ENCODE measurements around the gene PAK1. TPM values are rescaled to one million over a fixed set of nuclear protein-coding genes. Genes with fewer than 3 reads are reported as not detected.

The PAK1 gene
- total and polyA plus RNA-seq, 9 of the 15 experiments (the other 6 are each of a cell fraction or from before 2014, with no cell fraction given): 0.52 to 11.7 (median 1.9) TPM

DNA sequence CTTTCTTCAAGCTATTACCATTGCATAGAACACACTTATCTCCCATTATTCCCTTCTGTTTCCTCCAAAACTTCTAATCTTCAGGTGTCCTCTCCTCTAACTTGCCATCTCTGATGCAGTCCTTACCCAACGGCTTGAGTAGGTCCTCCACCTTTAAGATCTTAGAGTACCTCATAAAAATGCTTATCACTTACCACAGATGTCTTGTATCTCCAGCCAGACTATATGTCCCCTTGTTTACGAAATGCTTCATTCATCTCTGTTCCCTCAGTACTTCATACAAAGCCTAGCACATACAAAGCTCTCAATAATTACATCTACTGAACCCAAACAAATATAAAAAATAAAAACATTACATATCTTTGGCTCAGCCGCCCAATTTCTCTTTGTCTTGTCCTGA, 49.2 kb downstream of the PAK1 start:
- in situ Hi-C loops (cut with MboI): no loop called here
- Histone ChIP-seq H3K36me3 (ENCODE audit: control insufficient read depth, insufficient read depth, low read length) (no peaks in the 10 kb centered on the region), H3K9ac (ENCODE audit: insufficient read depth in 1 of 2, low read depth in 2 of 2, low read length in 2 of 2) (no peak overlapping the region), H3K4me1 (replicated peaks in 1 of 2; ENCODE audit: control insufficient read depth in 2 of 2, insufficient read depth in 2 of 2, low read length in 2 of 2) (peaks cover 0 to 4% of the 10 kb centered on the region in 2 experiments; a peak in 2 of 5 replicates), H3K27ac (ENCODE audit: extremely low read depth, low read depth, low read length) (no peak overlapping the region), H3K79me2 (ENCODE audit: control insufficient read depth, insufficient read depth, low read length) (no peaks in the 10 kb centered on the region), H3K4me3 (no peak overlapping the region), H2AFZ (ENCODE audit: low read depth, low read length) (no peak overlapping the region), H3K4me2 (ENCODE audit: insufficient read depth, low read length) (no peak overlapping the region), H4K20me1 (replicated peaks; ENCODE audit: control insufficient read depth, insufficient read depth, low read length) (no peaks in the 10 kb centered on the region), H3K27me3 (ENCODE audit: control insufficient read depth in 2 of 2, insufficient read depth in 2 of 2, low read length in 2 of 2) (no peaks in the 10 kb centered on the region; a peak in 1 of 5 replicates), H3K9me3 (replicated peaks; ENCODE audit: control insufficient read depth, insufficient read depth, low read depth, low read length) (no peaks in the 10 kb centered on the region), H3K9me1 (ENCODE audit: control insufficient read depth, insufficient read depth, low read length) (no peaks in the 10 kb centered on the region)
- DNase-seq (ENCODE audit: extremely low read depth in 1 of 4, low spot score in 3 of 4) (peak; percentile 11 to 32 (median 21)), ATAC-seq (peak; percentile 79), FAIRE-seq (peak; percentile 46)
- WGBS (ENCODE audit: insufficient coverage, low coverage, missing lambda C conversion rate): 0% methylated on average over 3 of the region's 3 CpGs
- POLR2A ChIA-PET: interaction anchor here (0.9 kb wide), 1 partner anchor 16 kb away, joined by 3 read pairs; no protein-coding TSS in a partner anchor
- intact Hi-C loops (cut with micrococcal nuclease): loop anchor here (5.0 kb wide), 1 partner anchor 38 kb away; no protein-coding TSS in a partner anchor
- BruUV-seq (replicated peaks): no TSS peak
- CTCF ChIA-PET (ENCODE audit: low intra/inter-chr PET ratio): no interaction called here
- TF ChIP-seq SMAD3 (CRISPR knock-in tag; conservative IDR thresholded peaks at IDR 0.05) (no peak), BMI1 (IDR thresholded peaks at IDR 0.05; ENCODE audit: low read length) (no peak), TBP (optimal IDR thresholded peaks at IDR 0.05; ENCODE audit: low read depth, low read length) (no peak), CSDE1 (IDR thresholded peaks at IDR 0.05) (no peak), TAL1 (IDR thresholded peaks at IDR 0.05) (peak; percentile 81), TGIF2 (CRISPR knock-in tag; IDR thresholded peaks at IDR 0.05) (no peak), ZBTB17 (CRISPR knock-in tag; IDR thresholded peaks at IDR 0.05) (no peak), SRSF1 (IDR thresholded peaks at IDR 0.05; ENCODE audit: low read depth, low read length) (no peak), SRSF7 (optimal IDR thresholded peaks at IDR 0.05; ENCODE audit: low read depth, low read length) (no peak), ZNF778 (CRISPR knock-in tag; IDR thresholded peaks at IDR 0.05) (no peak), HMG20A (CRISPR knock-in tag; conservative IDR thresholded peaks at IDR 0.05) (no peak)
- TF ChIP-seq, protein P1, sequence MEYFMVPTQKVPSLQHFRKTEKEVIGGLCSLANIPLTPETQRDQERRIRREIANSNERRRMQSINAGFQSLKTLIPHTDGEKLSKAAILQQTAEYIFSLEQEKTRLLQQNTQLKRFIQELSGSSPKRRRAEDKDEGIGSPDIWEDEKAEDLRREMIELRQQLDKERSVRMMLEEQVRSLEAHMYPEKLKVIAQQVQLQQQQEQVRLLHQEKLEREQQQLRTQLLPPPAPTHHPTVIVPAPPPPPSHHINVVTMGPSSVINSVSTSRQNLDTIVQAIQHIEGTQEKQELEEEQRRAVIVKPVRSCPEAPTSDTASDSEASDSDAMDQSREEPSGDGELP (CRISPR knock-in tag; IDR thresholded peaks at IDR 0.05; ENCODE audit: borderline replicate concordance): no peak
- TF ChIP-seq, protein P2, sequence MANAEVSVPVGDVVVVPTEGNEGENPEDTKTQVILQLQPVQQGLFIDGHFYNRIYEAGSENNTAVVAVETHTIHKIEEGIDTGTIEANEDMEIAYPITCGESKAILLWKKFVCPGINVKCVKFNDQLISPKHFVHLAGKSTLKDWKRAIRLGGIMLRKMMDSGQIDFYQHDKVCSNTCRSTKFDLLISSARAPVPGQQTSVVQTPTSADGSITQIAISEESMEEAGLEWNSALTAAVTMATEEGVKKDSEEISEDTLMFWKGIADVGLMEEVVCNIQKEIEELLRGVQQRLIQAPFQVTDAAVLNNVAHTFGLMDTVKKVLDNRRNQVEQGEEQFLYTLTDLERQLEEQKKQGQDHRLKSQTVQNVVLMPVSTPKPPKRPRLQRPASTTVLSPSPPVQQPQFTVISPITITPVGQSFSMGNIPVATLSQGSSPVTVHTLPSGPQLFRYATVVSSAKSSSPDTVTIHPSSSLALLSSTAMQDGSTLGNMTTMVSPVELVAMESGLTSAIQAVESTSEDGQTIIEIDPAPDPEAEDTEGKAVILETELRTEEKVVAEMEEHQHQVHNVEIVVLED (CRISPR knock-in tag; IDR thresholded peaks at IDR 0.05): no peak
- TF ChIP-seq, protein P3, sequence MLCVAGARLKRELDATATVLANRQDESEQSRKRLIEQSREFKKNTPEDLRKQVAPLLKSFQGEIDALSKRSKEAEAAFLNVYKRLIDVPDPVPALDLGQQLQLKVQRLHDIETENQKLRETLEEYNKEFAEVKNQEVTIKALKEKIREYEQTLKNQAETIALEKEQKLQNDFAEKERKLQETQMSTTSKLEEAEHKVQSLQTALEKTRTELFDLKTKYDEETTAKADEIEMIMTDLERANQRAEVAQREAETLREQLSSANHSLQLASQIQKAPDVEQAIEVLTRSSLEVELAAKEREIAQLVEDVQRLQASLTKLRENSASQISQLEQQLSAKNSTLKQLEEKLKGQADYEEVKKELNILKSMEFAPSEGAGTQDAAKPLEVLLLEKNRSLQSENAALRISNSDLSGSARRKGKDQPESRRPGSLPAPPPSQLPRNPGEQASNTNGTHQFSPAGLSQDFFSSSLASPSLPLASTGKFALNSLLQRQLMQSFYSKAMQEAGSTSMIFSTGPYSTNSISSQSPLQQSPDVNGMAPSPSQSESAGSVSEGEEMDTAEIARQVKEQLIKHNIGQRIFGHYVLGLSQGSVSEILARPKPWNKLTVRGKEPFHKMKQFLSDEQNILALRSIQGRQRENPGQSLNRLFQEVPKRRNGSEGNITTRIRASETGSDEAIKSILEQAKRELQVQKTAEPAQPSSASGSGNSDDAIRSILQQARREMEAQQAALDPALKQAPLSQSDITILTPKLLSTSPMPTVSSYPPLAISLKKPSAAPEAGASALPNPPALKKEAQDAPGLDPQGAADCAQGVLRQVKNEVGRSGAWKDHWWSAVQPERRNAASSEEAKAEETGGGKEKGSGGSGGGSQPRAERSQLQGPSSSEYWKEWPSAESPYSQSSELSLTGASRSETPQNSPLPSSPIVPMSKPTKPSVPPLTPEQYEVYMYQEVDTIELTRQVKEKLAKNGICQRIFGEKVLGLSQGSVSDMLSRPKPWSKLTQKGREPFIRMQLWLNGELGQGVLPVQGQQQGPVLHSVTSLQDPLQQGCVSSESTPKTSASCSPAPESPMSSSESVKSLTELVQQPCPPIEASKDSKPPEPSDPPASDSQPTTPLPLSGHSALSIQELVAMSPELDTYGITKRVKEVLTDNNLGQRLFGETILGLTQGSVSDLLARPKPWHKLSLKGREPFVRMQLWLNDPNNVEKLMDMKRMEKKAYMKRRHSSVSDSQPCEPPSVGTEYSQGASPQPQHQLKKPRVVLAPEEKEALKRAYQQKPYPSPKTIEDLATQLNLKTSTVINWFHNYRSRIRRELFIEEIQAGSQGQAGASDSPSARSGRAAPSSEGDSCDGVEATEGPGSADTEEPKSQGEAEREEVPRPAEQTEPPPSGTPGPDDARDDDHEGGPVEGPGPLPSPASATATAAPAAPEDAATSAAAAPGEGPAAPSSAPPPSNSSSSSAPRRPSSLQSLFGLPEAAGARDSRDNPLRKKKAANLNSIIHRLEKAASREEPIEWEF (CRISPR knock-in tag; IDR thresholded peaks at IDR 0.05): no peak
- TF ChIP-seq, protein P4, sequence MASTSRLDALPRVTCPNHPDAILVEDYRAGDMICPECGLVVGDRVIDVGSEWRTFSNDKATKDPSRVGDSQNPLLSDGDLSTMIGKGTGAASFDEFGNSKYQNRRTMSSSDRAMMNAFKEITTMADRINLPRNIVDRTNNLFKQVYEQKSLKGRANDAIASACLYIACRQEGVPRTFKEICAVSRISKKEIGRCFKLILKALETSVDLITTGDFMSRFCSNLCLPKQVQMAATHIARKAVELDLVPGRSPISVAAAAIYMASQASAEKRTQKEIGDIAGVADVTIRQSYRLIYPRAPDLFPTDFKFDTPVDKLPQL (IDR thresholded peaks at IDR 0.05; ENCODE audit: extremely low read depth, insufficient read length): no peak
